Choroid plexus epithelial cell (primary cell): Measurements from ENCODE around the gene PKIG.

Source experiments
- DNase-seq: peaks from one replicate; pipeline ENCODE4 v3.0.0-alpha.2; 2010; ENCODE audit warnings: low read depth
- H3K4me3 ChIP-seq: 2 replicates; pipeline ENCODE4 v1.5.1; 2011; ENCODE audit warnings: low read depth, mild to moderate bottlenecking, control low read depth, low read length, moderate library complexity
- CTCF ChIP-seq: conservative IDR thresholded peaks from 2 replicates; pipeline ENCODE4 v1.5.1; 2011; ENCODE audit warnings: low read depth, mild to moderate bottlenecking, control low read depth, inconsistent platforms, low read length, moderate library complexity

PKIG gene

GRCh38 chr20:44579313-44580081 is 2.9 kb upstream of the PKIG start:
- no peak for DNase-seq
- no peak overlapping the region for H3K4me3 ChIP-seq
- no peak for TF ChIP-seq CTCF

GRCh38 chr20:44580581-44581268 is 1.7 kb upstream of the PKIG start:
- no peak for DNase-seq
- TF ChIP-seq CTCF = no peak
- no peak overlapping the region for H3K4me3 ChIP-seq

GRCh38 chr20:44581515-44581914 is 864 bp upstream of the PKIG start:
- H3K4me3 ChIP-seq = no peak overlapping the region
- no peak for DNase-seq
- TF ChIP-seq CTCF = no peak

GRCh38 chr20:44583157-44583556 is 778 bp downstream of the PKIG start:
- H3K4me3 ChIP-seq = peak overlapping the region; percentile 0
- TF ChIP-seq CTCF = no peak
- DNase-seq = no peak

- no peak overlapping the region for H3K4me3 ChIP-seq
- DNase-seq = no peak
- no peak for TF ChIP-seq CTCF
Measured at GRCh38 chr20:44584162-44584561, 1.8 kb downstream of the PKIG start.

- DNase-seq = no peak
- no peak overlapping the region for H3K4me3 ChIP-seq
- no peak for TF ChIP-seq CTCF
Measured at GRCh38 chr20:44585057-44585963, 2.9 kb downstream of the PKIG start.
